CD4-positive, CD25-positive, alpha-beta regulatory T cell (primary cell): ENCODE results near the gene SESN3. TPM values are rescaled to one million over a fixed set of nuclear protein-coding genes. Genes with fewer than 3 reads are reported as not detected.
A peak's percentile ranks its signal among the peaks of the same experiment; 100 is the strongest.

Experiments used
- ATAC-seq, 2 donors: fragments of 150-1000 bp; cut with Tn5 transposase; one replicate each; pipeline ENCODE4 v1.10.0; 2021; ENCODE audit warnings: low read depth in 2 of 2, moderate number of reproducible peaks in 2 of 2, moderate library complexity in 1 of 2
- DNase-seq, 3 donors: peaks; one replicate each; pipeline versions ENCODE4 v3.0.0 to v3.0.0-alpha.2; 2012 to 2022; ENCODE audit warnings: mixed read lengths in 1 of 3
- H3K27ac ChIP-seq: one replicate; pipeline ENCODE4 v1.7.0; 2013; ENCODE audit warnings: mild to moderate bottlenecking, low read length; ENCODE audit not compliant: insufficient read depth, poor library complexity, severe bottlenecking
- H3K27me3 ChIP-seq: one replicate; pipeline ENCODE4 v1.7.0; 2013; ENCODE audit warnings: low read length; ENCODE audit not compliant: control insufficient read depth, insufficient read depth
- H3K36me3 ChIP-seq: one replicate; pipeline ENCODE4 v1.7.0; 2013; ENCODE audit warnings: mild to moderate bottlenecking, low read length, moderate library complexity; ENCODE audit not compliant: control insufficient read depth, insufficient read depth
- H3K4me1 ChIP-seq: 2 replicates; pipeline ENCODE4 v1.7.0; 2013; ENCODE audit warnings: mild to moderate bottlenecking, low read length; ENCODE audit not compliant: insufficient read depth, control insufficient read depth, poor library complexity, severe bottlenecking
- H3K4me3 ChIP-seq: one replicate; pipeline ENCODE4 v1.7.0; 2013; ENCODE audit warnings: low read depth, mild to moderate bottlenecking, low read length, moderate library complexity
- H3K9me3 ChIP-seq, 2 experiments: 1 replicate in 1 of 2; 2 replicates in 1 of 2; pipeline ENCODE4 v1.7.0; 2013; ENCODE audit warnings: low read length in 2 of 2, mild to moderate bottlenecking in 1 of 2, moderate library complexity in 1 of 2; ENCODE audit not compliant: control insufficient read depth in 2 of 2
- H3K27ac Mint-ChIP-seq, 3 donors: one replicate each; pipeline ENCODE4 v1.8.0; 2020 to 2022; ENCODE audit warnings: mild to moderate bottlenecking in 3 of 3, mixed read lengths in 3 of 3, moderate library complexity in 2 of 3
- H3K27me3 Mint-ChIP-seq: one replicate; pipeline ENCODE4 v1.8.0; 2022; ENCODE audit warnings: mild to moderate bottlenecking, mixed read lengths
- H3K36me3 Mint-ChIP-seq: one replicate; pipeline ENCODE4 v1.8.0; 2020; ENCODE audit warnings: mixed read lengths
- H3K4me1 Mint-ChIP-seq, 4 donors: one replicate each; pipeline ENCODE4 v1.8.0; 2020 to 2022; ENCODE audit warnings: mixed read lengths in 4 of 4, mild to moderate bottlenecking in 1 of 4
- H3K4me3 Mint-ChIP-seq, 4 donors: one replicate each; pipeline ENCODE4 v1.8.0; 2020 to 2022; ENCODE audit warnings: mild to moderate bottlenecking in 4 of 4, mixed read lengths in 4 of 4, moderate library complexity in 3 of 4
- H3K9me3 Mint-ChIP-seq, 7 donors: one replicate each; pipeline ENCODE4 v1.8.0; 2020 to 2022; ENCODE audit warnings: mixed read lengths in 7 of 7, mild to moderate bottlenecking in 3 of 7, moderate library complexity in 2 of 7
- polyA plus RNA-seq, 4 donors: library from polyadenylated mRNA; unstranded; fragments of 300-500 nt; fragmentation: Illumina TruSeq; gene quantifications; one replicate each; pipeline ENCODE4 v1.2.3, GENCODE V29; 2021
- total RNA-seq: library from RNA; stranded (reverse); gene quantifications from one replicate; pipeline ENCODE4 v1.2.3, GENCODE V29; 2022

The SESN3 gene
- total and polyA plus RNA-seq, 5 donors from 2014 or later, result 4.2 to 73.3 (median 7.4) TPM

- H3K27me3 ChIP-seq, result no peaks in the 10 kb centered on the region
- H3K36me3 ChIP-seq, result peaks cover 4% of the 10 kb centered on the region
- H3K27me3 Mint-ChIP-seq, result no peaks in the 10 kb centered on the region
- peak overlapping the region in 1 of 3 donors; percentile 85 for H3K27ac Mint-ChIP-seq
- ATAC-seq (no peak), DNase-seq (no peak)
- no peak overlapping the region for H3K27ac ChIP-seq
- peaks cover 18% of the 10 kb centered on the region for H3K36me3 Mint-ChIP-seq
- H3K4me3 ChIP-seq, result peak overlapping the region; percentile 11
- no peaks in the 10 kb centered on the region for H3K9me3 Mint-ChIP-seq
- H3K4me1 ChIP-seq, result peaks cover 16% of the 10 kb centered on the region
- no peaks in the 10 kb centered on the region for H3K9me3 ChIP-seq
- H3K4me1 Mint-ChIP-seq, result peaks cover 63 to 82% (median 72%) of the 10 kb centered on the region in 4 donors
- no peak overlapping the region for H3K4me3 Mint-ChIP-seq
These were observed 30.1 kb downstream of the SESN3 start for GRCh38 chr11:95200781-95201457.

DNA sequence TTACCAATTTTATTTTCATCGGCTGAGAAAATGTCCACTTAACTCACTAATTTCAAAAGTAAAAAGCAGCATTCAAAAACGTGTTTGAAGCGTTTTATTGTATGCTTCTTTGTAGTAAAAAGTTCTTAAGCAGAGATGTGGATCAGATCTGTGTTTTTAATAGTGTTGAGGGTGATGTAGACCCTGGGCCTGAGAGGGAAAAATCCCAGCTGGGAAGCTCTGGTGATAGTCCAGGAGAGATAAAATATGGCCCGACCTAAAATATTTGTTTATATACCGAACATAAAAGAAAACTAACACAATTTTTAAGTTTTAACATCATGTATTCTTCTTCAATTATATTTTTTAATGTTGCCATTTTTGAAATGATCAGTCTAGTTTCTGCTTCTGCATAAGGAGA lies 35.2 kb downstream of the SESN3 start:
- Histone ChIP-seq H3K4me1 (peaks cover 10% of the 10 kb centered on the region), H3K9me3 (no peaks in the 10 kb centered on the region), H3K27ac (no peak overlapping the region), H3K36me3 (peaks cover 23% of the 10 kb centered on the region), H3K27me3 (no peaks in the 10 kb centered on the region), H3K4me3 (no peak overlapping the region)
- H3K27ac Mint-ChIP-seq, result no peak overlapping the region
- peaks cover under 1% of the 10 kb centered on the region for H3K36me3 Mint-ChIP-seq
- DNase-seq (no peak), ATAC-seq (no peak)
- no peak overlapping the region for H3K4me3 Mint-ChIP-seq
- peaks cover 44 to 69% (median 50%) of the 10 kb centered on the region in 4 donors for H3K4me1 Mint-ChIP-seq
- no peaks in the 10 kb centered on the region for H3K9me3 Mint-ChIP-seq
- no peaks in the 10 kb centered on the region for H3K27me3 Mint-ChIP-seq

DNA sequence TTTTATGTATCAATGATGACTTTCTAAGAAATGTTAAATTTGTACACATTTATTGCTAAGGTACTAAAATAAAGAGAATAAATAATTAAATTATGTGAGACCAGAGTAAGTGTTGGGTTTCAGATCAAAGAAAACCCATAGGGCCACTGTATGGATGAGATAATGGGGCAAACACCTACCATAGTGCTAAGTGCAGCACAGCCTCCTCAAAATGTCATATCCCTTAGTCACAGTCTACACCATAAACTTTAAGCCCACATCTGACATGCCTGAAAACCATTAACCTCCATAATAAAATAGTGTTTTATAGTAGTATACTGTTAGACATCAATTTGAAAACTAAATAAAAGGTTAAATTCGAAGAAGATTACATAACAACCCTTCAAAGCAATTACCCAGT lies 37.5 kb downstream of the SESN3 start:
- ATAC-seq, result no peak
- peaks cover 20% of the 10 kb centered on the region for H3K36me3 Mint-ChIP-seq
- peaks cover 39 to 73% (median 50%) of the 10 kb centered on the region in 4 donors for H3K4me1 Mint-ChIP-seq

GRCh38 chr11:95192717-95193116 lies 38.3 kb downstream of the SESN3 start:
- Mint-ChIP-seq H3K4me3 (no peak overlapping the region), H3K36me3 (peaks cover 26% of the 10 kb centered on the region), H3K4me1 (peaks cover 34 to 72% (median 51%) of the 10 kb centered on the region in 4 donors), H3K27me3 (no peaks in the 10 kb centered on the region), H3K27ac (no peak overlapping the region), H3K9me3 (peaks cover 0 to 1% (median 0%) of the 10 kb centered on the region in 7 donors)
- no peaks in the 10 kb centered on the region for H3K9me3 ChIP-seq
- DNase-seq (no peak), ATAC-seq (no peak)
- H3K4me3 ChIP-seq, result no peak overlapping the region
- no peak overlapping the region for H3K27ac ChIP-seq
- H3K27me3 ChIP-seq, result no peaks in the 10 kb centered on the region
- H3K4me1 ChIP-seq, result peaks cover 5% of the 10 kb centered on the region
- peaks cover 50% of the 10 kb centered on the region for H3K36me3 ChIP-seq

More for the DNA sequence above, 37.5 kb downstream of the SESN3 start:
- peaks cover 9% of the 10 kb centered on the region for H3K4me1 ChIP-seq
- no peak overlapping the region for H3K4me3 ChIP-seq
- no peak overlapping the region for H3K4me3 Mint-ChIP-seq
- peaks cover 45% of the 10 kb centered on the region for H3K36me3 ChIP-seq
- no peaks in the 10 kb centered on the region for H3K27me3 ChIP-seq
- no peak for DNase-seq
- H3K27ac ChIP-seq, result no peak overlapping the region
- no peaks in the 10 kb centered on the region for H3K27me3 Mint-ChIP-seq
- H3K9me3 Mint-ChIP-seq, result peaks cover 0 to 1% (median 0%) of the 10 kb centered on the region in 7 donors
- no peaks in the 10 kb centered on the region for H3K9me3 ChIP-seq
- H3K27ac Mint-ChIP-seq, result peak overlapping the region in 1 of 3 donors; percentile 88

- peak overlapping the region in 2 of 3 donors; percentile 28 to 57 for H3K27ac Mint-ChIP-seq
- Histone ChIP-seq H3K36me3 (peaks cover 89% of the 10 kb centered on the region), H3K4me3 (no peak overlapping the region), H3K27ac (no peak overlapping the region), H3K27me3 (no peaks in the 10 kb centered on the region), H3K9me3 (no peaks in the 10 kb centered on the region), H3K4me1 (no peaks in the 10 kb centered on the region)
- ATAC-seq (no peak), DNase-seq (no peak)
- peaks cover 0 to 1% (median 0%) of the 10 kb centered on the region in 7 donors for H3K9me3 Mint-ChIP-seq
- H3K4me1 Mint-ChIP-seq, result peaks cover 19 to 58% (median 36%) of the 10 kb centered on the region in 4 donors
- peaks cover 44% of the 10 kb centered on the region for H3K36me3 Mint-ChIP-seq
- no peaks in the 10 kb centered on the region for H3K27me3 Mint-ChIP-seq
- peak overlapping the region in 1 of 4 donors; percentile 1 for H3K4me3 Mint-ChIP-seq
These were observed 43.3 kb downstream of the SESN3 start for GRCh38 chr11:95187723-95188122.

DNA sequence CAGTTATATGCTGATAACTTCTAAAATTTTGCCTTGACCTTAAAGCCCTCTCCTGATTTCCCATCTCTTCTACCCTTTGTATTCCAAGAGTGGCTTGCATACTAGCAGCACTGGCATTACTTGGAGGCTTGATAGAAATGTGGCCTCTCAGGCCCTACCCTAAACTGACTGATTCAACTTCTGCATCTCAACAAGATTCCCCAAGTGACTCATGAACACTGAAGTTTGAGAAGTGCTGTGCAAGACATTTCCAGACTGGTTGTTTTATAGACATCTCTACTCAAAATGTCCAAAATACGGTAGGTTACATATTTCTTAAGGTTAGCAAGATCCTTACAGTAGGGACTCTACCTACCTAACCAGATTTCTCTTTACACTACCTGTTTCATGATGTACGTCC lies 48.6 kb downstream of the SESN3 start:
- no peak overlapping the region for H3K4me3 ChIP-seq
- H3K36me3 ChIP-seq, result peaks cover 82% of the 10 kb centered on the region
- peaks cover 49% of the 10 kb centered on the region for H3K36me3 Mint-ChIP-seq
- no peak for ATAC-seq
- H3K9me3 Mint-ChIP-seq, result no peaks in the 10 kb centered on the region
- peaks cover 9 to 27% (median 21%) of the 10 kb centered on the region in 4 donors for H3K4me1 Mint-ChIP-seq
- no peaks in the 10 kb centered on the region for H3K27me3 ChIP-seq
- H3K27ac Mint-ChIP-seq, result peak overlapping the region in 2 of 3 donors; percentile 79 to 83
- no peak for DNase-seq
- H3K9me3 ChIP-seq, result no peaks in the 10 kb centered on the region
- no peak overlapping the region for H3K27ac ChIP-seq
- H3K4me3 Mint-ChIP-seq, result no peak overlapping the region
- H3K27me3 Mint-ChIP-seq, result no peaks in the 10 kb centered on the region
- no peaks in the 10 kb centered on the region for H3K4me1 ChIP-seq

DNA sequence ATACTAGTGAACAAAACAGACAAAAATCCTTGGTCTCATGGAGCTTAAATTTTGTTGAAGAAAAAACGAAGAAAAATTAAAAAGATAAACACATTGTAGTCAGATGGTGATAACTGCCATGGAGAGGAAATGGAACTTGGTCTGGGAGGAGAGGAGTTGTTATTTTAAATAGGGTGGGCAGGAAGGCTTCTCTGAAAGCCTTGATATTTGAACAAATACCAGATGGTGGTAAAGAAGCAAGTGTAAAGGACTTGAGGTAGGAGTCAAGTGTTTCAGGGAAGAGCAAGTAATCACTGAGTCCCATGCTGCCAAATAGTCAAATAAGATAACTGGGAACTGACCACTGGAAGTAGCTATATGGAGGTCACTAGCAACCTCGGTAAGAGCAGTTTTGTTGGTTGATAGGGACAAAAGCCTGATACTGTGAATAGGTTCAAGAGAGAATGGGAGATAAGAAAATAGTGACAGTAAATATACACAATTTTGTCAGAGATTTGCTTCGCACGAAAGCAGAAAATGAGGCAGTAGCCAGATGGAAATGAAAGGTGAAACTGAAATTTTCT lies 55.1 kb downstream of the SESN3 start:
- H3K4me1 Mint-ChIP-seq, result peaks cover 0 to 7% (median 6%) of the 10 kb centered on the region in 4 donors
- H3K36me3 ChIP-seq, result peaks cover 87% of the 10 kb centered on the region
- no peak overlapping the region for H3K27ac ChIP-seq
- H3K4me1 ChIP-seq, result no peaks in the 10 kb centered on the region
- no peak overlapping the region for H3K4me3 Mint-ChIP-seq
- H3K4me3 ChIP-seq, result no peak overlapping the region
- DNase-seq, result no peak
- H3K27ac Mint-ChIP-seq, result peak overlapping the region in 2 of 3 donors; percentile 24 to 29
- no peaks in the 10 kb centered on the region for H3K27me3 ChIP-seq
- no peaks in the 10 kb centered on the region for H3K9me3 ChIP-seq
- H3K9me3 Mint-ChIP-seq, result no peaks in the 10 kb centered on the region
- ATAC-seq, result no peak
- no peaks in the 10 kb centered on the region for H3K27me3 Mint-ChIP-seq
- peaks cover 54% of the 10 kb centered on the region for H3K36me3 Mint-ChIP-seq
